RKO (cell line): Measurements from ENCODE around the gene ATRNL1.
"Not testable (repeated sequence)": the region's sequence is repeated elsewhere in the genome, so short reads cannot be mapped to it uniquely, and the experiment has no call there.

Source experiments
- DNase-seq: peaks from one replicate; pipeline ENCODE4 v3.0.0-alpha.2; 2016; ENCODE audit warnings: low spot score

ATRNL1 gene

GRCh38 chr10:115432188-115432819 lies 339.1 kb downstream of the ATRNL1 start:
- peak; percentile 64 for DNase-seq

DNA sequence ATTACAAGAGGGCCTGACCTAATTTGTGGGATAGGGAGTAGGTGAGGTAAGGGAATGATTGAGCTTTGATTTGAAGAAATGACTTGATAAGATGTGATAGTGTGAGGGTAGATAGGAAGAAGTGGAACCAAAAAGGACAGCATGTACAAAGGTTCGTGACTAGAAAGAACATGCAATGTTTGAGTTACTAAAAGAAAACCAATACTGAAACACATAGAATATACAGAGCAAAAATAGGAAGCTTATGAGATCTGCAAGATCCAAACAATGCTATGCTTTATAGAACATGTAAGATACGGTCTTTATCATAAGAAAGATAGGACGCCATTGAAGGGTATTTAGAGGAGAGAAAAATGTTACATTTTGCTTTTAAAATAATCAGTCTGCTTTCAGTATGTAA lies 343.8 kb downstream of the ATRNL1 start:
- no peak for DNase-seq

- no peak for DNase-seq
These were observed 348.9 kb downstream of the ATRNL1 start for GRCh38 chr10:115441907-115442545.

GRCh38 chr10:115456812-115457211 lies 363.6 kb downstream of the ATRNL1 start:
- DNase-seq = no peak

DNA sequence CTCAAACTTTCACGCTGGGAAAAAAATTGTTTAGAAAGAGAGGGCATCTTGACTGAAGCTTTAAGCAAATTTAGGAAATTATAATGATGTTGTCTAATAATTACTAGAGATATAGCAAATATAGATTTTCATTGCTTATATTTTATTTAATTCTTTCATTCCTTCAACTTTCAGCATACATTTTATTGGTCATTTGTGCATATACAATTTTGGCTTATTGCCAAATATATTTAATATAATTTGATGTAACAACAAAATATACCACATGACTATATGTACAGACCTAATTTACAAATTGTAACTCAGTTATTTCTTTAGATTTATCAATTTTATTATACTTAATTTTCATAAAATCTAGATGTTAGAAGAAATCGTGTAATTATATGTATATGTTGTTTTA lies 390.1 kb downstream of the ATRNL1 start:
- no peak for DNase-seq

DNA sequence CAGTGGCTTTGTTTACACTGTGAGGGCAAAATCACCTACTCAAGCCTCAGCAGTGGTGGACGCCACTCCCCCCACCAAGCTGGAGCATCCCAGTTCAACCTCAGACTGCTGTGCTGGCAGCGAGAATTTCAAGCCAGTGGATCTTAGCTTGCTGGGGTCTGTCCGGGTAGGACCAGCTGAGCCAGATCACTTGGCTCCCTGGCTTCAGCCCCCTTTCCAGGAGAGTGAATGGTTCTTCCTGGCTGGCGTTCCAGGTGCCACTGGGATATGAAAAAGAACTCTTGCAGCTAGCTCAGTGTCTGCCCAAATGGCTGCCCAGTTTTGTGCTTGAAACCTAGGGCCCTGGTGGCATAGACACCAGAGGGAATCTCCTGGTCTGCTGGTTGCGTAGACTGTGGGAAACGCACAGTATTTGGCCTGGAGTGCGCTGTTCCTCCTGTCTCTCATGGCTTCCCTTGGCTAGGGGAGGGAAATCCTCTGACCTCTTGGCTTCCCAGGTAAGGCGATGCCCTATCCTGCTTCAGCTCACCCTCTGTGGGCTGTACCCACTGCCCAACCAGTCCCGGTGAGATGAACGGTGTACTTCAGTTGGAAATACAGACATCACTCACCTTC lies 398.5 kb downstream of the ATRNL1 start:
- DNase-seq = no peak

GRCh38 chr10:115503546-115503945 lies 410.4 kb downstream of the ATRNL1 start:
- no peak for DNase-seq

- DNase-seq = no peak
These were observed 421.7 kb downstream of the ATRNL1 start for GRCh38 chr10:115514895-115515294.

- DNase-seq = no peak
These were observed 432.0 kb downstream of the ATRNL1 start for GRCh38 chr10:115525141-115525540.

GRCh38 chr10:115527682-115528081 lies 434.5 kb downstream of the ATRNL1 start:
- DNase-seq = not testable (repeated sequence)

GRCh38 chr10:115536401-115536800 lies 443.2 kb downstream of the ATRNL1 start:
- not testable (repeated sequence) for DNase-seq

GRCh38 chr10:115539142-115539762 lies 446.1 kb downstream of the ATRNL1 start:
- no peak for DNase-seq

- no peak for DNase-seq
These were observed 462.8 kb downstream of the ATRNL1 start for GRCh38 chr10:115555887-115556402.

GRCh38 chr10:115558252-115558651 lies 465.1 kb downstream of the ATRNL1 start:
- no peak for DNase-seq

DNA sequence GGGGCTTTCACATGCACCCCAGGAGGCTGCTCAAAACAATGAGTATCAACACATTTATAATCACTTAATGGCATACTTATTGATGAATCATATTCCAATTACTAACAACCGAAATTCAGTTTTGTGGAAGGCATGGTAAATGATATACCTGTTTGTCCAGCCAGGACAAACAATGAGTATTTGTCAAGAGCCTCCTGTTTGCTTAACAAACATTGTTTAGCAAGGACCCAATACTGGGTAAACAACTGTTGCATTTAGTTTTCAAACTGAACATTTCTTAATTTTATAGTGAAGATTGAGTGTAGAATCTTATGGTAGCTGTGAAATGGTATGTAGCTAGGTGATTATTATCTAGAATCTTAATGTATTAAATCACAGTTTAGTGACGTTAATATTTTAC lies 473.7 kb downstream of the ATRNL1 start:
- no peak for DNase-seq

DNA sequence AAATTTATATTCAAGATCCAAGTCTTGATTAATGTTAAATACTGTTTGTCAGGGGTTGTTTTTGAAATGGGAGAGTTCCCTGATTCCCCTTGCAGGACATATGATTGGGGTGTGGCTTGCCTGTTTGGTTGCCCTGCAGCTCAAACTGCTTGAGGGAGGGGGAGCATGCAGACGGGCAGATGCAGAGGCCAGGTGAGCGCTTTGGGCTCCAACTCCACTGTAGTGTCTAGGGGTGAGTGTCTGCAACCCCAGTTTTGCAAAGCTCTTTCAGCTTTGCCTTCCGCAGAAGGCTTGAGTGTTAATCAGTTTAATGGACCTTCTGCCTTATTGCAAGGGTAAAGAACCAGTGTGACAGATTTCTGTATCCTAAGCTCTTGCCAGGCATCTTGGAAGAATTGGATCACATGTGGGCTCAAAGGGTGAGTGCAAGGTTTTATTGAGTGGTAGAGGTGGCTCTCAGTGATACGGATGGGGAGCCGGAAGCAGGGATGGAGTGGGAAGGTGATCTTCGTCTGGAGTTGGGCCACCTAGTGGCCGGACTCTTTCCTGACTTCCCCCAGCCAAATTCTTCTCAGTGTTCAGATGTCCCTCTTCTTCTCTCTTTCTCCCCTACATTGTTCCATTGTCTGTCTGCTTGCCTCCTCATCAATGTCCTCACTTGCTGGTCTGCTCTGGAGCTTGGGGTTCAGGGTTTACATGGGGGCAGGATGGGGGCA lies 479.7 kb downstream of the ATRNL1 start:
- peak; percentile 34 for DNase-seq

DNA sequence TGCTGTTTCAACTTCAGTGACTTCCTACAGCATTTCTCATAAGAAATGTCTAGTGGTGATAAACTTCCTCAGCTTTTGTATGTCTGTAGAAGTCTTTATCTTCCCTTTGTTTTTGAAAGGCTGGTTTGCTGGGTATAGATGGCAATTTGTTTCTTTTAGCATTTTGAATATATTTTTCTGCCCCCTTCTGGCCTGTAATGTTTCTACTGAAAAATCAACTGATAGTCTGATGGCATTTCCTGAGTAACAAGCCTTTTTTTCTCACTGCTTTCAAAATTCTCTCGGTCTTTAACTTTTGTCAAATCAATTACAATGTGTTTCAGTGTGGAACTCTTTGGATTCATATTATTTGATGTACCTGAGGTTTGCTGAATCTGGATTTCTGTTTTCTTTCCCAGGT lies 487.1 kb downstream of the ATRNL1 start:
- DNase-seq = no peak

DNA sequence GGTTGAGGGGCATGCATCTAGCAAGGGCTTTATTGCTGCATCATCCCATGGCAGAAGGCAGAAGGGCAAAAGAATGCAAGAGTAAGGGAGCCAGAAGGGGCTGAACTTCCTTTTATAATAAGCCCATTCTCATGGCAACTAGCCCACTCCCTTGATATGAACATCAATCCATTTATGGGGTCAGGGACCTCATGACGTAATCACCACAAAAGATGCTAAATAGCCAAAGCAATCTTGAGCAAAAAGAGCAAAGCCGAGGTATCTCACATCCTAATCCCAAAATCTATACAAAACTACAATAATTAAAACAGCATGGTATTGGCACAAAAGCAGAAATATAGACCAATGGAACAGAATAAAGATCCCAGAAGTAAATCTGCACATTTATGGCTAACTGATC lies 499.9 kb downstream of the ATRNL1 start:
- no peak for DNase-seq

DNA sequence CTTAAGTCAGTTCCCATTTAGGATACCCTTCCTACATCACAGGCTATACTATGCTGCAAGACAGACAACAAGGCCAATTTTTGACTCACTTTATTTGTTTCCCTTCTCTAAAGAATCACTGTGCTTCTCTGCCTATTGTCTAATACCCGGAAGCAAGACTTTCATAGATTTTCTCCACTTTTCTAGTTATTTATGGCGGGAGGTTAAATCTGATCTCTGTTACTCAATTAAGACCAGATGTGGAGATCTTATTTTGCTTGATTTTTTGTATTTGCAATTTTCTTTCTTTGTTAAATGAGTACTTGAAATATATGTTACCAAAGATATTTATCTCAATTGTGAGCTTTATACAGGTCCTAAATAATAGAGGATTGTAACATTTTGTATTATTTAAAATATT lies 511.5 kb downstream of the ATRNL1 start:
- no peak for DNase-seq

DNA sequence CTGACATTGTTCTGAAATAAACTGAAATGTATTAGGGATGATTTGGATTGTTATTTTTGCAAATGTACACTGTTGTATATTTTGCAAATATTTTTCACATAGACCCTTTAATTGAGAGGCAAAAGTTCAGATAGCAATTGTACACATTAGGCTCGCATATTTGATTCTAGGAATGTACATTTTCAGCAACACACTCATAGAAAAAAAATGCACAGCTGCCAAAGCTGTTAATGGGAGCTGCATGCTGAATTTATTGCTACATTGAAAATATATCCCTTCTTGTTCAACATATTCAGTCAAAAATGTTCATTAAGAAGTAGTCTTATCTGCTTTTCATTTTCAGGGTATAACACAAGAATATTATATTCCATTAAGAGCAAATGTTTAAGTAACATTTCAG lies 512.9 kb downstream of the ATRNL1 start:
- no peak for DNase-seq

DNA sequence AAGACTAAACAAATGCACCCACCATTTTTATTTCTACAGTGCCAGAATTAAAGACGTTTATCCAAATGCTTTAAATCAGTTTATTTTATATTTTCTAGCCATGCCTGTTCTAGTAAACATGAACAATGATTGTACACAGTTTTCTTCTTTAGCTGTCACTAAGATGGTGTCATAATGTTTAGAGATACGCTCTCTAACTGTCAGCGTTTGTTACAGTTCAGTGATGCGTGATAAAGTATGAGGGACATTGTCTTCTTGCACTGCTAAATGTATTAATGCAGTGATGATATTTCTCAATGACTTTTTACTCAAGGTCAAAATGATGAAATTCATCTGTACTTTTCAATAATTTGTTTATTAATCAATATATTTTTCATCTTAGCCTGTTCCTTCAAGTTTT lies 513.6 kb downstream of the ATRNL1 start:
- no peak for DNase-seq

- DNase-seq = no peak
These were observed 531.3 kb downstream of the ATRNL1 start for GRCh38 chr10:115624448-115624847.
